Left lobe of liver (tissue), 2 donors: ENCODE measurements around the gene RBFOX2. TPM values are rescaled to one million over a fixed set of nuclear protein-coding genes. Genes with fewer than 3 reads are reported as not detected.

ENCODE experiments used
- ATAC-seq: fragments of 200-7000 bp; cut with Tn5 transposase; one replicate; pipeline ENCODE4 v1.9.1; 2020; ENCODE audit warnings: mild to moderate bottlenecking, moderate library complexity
- DNase-seq: peaks from one replicate; pipeline ENCODE4 v3.0.0-alpha.2; 2020; ENCODE audit warnings: low spot score
- total RNA-seq: library from RNA; stranded (reverse); gene quantifications from one replicate; pipeline ENCODE4 v1.2.1, GENCODE V29; 2021
- donor health status: DM: no; HTN: no; CAD: no; lungs with moderate emphysema.
- donor health status: DM: no; HTN: yes; CAD: no.

The RBFOX2 gene
- total RNA-seq, 1 donor from 2014 or later, result 25.5 TPM

- DNase-seq, result no peak
- ATAC-seq, result no peak
Measured at GRCh38 chr22:35904752-35905151, 123.9 kb downstream of the RBFOX2 start.

- ATAC-seq (peak; percentile 51), DNase-seq (no peak)
Measured at GRCh38 chr22:35904336-35904692, 124.3 kb downstream of the RBFOX2 start.

- no peak for ATAC-seq
Measured at GRCh38 chr22:35903571-35904335, 124.9 kb downstream of the RBFOX2 start.

GRCh38 chr22:35900483-35901168, 128.0 kb downstream of the RBFOX2 start:
- DNase-seq, result no peak
- no peak for ATAC-seq

More at GRCh38 chr22:35903571-35904335, 124.9 kb downstream of the RBFOX2 start:
- no peak for DNase-seq

GRCh38 chr22:35899736-35900135, 128.9 kb downstream of the RBFOX2 start:
- DNase-seq, result no peak
- ATAC-seq, result no peak

- no peak for ATAC-seq
- no peak for DNase-seq
Measured at GRCh38 chr22:35896111-35896705, 132.4 kb downstream of the RBFOX2 start.

- DNase-seq (no peak), ATAC-seq (peak; percentile 41)
Measured at GRCh38 chr22:35894937-35895708, 133.5 kb downstream of the RBFOX2 start.

GRCh38 chr22:35894464-35894878, 134.2 kb downstream of the RBFOX2 start:
- ATAC-seq, result no peak

GRCh38 chr22:35893698-35894097, 134.9 kb downstream of the RBFOX2 start:
- peak; percentile 91 for ATAC-seq
- DNase-seq, result peak; percentile 69

More at GRCh38 chr22:35894464-35894878, 134.2 kb downstream of the RBFOX2 start:
- DNase-seq, result no peak

- no peak for ATAC-seq
Measured at GRCh38 chr22:35892192-35892591, 136.4 kb downstream of the RBFOX2 start.

GRCh38 chr22:35891442-35891841, 137.2 kb downstream of the RBFOX2 start:
- DNase-seq, result no peak
- ATAC-seq, result no peak

More at GRCh38 chr22:35892192-35892591, 136.4 kb downstream of the RBFOX2 start:
- no peak for DNase-seq

- DNase-seq (no peak), ATAC-seq (no peak)
Measured at GRCh38 chr22:35889071-35889470, 139.6 kb downstream of the RBFOX2 start.

- ATAC-seq (no peak), DNase-seq (no peak)
Measured at GRCh38 chr22:35888181-35888870, 140.3 kb downstream of the RBFOX2 start.

GRCh38 chr22:35887296-35887875, 141.2 kb downstream of the RBFOX2 start:
- DNase-seq, result no peak
- no peak for ATAC-seq

- no peak for ATAC-seq
- DNase-seq, result no peak
Measured at GRCh38 chr22:35886309-35886708, 142.3 kb downstream of the RBFOX2 start.

- DNase-seq, result no peak
- no peak for ATAC-seq
Measured at GRCh38 chr22:35884529-35884928, 144.1 kb downstream of the RBFOX2 start.

- no peak for DNase-seq
- ATAC-seq, result peak; percentile 37
Measured at GRCh38 chr22:35883031-35883620, 145.5 kb downstream of the RBFOX2 start.

GRCh38 chr22:35882211-35883030, 146.2 kb downstream of the RBFOX2 start:
- ATAC-seq (peak; percentile 33), DNase-seq (no peak)

GRCh38 chr22:35879351-35879750, 149.3 kb downstream of the RBFOX2 start:
- DNase-seq (no peak), ATAC-seq (no peak)
